HEK293 (cell line): Measurements from ENCODE around the gene ZNF705A.

Experiments used
- CTCF ChIA-PET: fragments of 350-600 bp; formaldehyde crosslinking; extraction: SDS; loops from one replicate; lab custom pipeline; 2021; ENCODE audit warnings: antibody characterized with exemption; lab: Yijun Ruan, JAX
- POLR2A ChIA-PET: fragments of 300-600 bp; formaldehyde crosslinking; extraction: SDS; loops from one replicate; lab custom pipeline; 2020; ENCODE audit warnings: antibody characterized with exemption, inconsistent platforms; lab: Yijun Ruan, JAX
- H3K27ac ChIP-seq: fragments of 200-500 bp; sonication (Bioruptor generic); 2 replicates; pipeline ENCODE4 v1.5.1; 2014; ENCODE audit warnings: low read depth, low read length, control low read depth, inconsistent platforms; ENCODE audit errors: extremely low read depth
- H3K36me3 ChIP-seq, 2 experiments: fragments of 200-500 bp in 1 of 2; sonication (Bioruptor generic) in 1 of 2; 1 replicate in 1 of 2; 2 replicates in 1 of 2; pipeline ENCODE4 v1.5.1; 2014 to 2017; ENCODE audit warnings: inconsistent platforms in 2 of 2, low read length in 2 of 2; ENCODE audit not compliant: control insufficient read depth in 2 of 2, insufficient read depth in 1 of 2
- H3K4me1 ChIP-seq: fragments of 200-500 bp; sonication (Bioruptor generic); 2 replicates; pipeline ENCODE4 v1.5.1; 2014; ENCODE audit warnings: mild to moderate bottlenecking, low read length, inconsistent platforms; ENCODE audit not compliant: control insufficient read depth, insufficient read depth
- H3K4me3 ChIP-seq: 2 replicates; pipeline ENCODE4 v1.5.1; 2011; ENCODE audit warnings: low read depth, mild to moderate bottlenecking, control low read depth, low read length, moderate library complexity
- H3K9me3 ChIP-seq: fragments of 200-500 bp; sonication (Bioruptor generic); 2 replicates; pipeline ENCODE4 v1.5.1; 2014; ENCODE audit warnings: low read depth, low read length, inconsistent platforms; ENCODE audit not compliant: control insufficient read depth, insufficient read depth
- IKZF3 ChIP-seq: fragments of 450-650 bp; IDR thresholded peaks from 2 replicates; pipeline ENCODE4 v1.5.0; 2018; ENCODE audit warnings: missing biosample characterization, mild to moderate bottlenecking, missing genetic modification characterization, moderate library complexity
- OVOL3 ChIP-seq: fragments of 450-650 bp; formaldehyde crosslinking; IDR thresholded peaks from 2 replicates; pipeline ENCODE4 v1.5.1; 2016; ENCODE audit warnings: missing biosample characterization, missing genetic modification characterization
- SCRT1 ChIP-seq: fragments of 450-650 bp; formaldehyde crosslinking; IDR thresholded peaks from 2 replicates; pipeline ENCODE4 v1.5.1; 2016; ENCODE audit warnings: missing biosample characterization, missing genetic modification characterization, borderline replicate concordance
- SCRT2 ChIP-seq: fragments of 450-650 bp; formaldehyde crosslinking; IDR thresholded peaks from 2 replicates; pipeline ENCODE4 v1.5.1; 2016; ENCODE audit warnings: missing biosample characterization, missing genetic modification characterization
- ZBTB17 ChIP-seq: fragments of 450-650 bp; formaldehyde crosslinking; IDR thresholded peaks from 2 replicates; pipeline ENCODE4 v1.5.1; 2016; ENCODE audit warnings: missing biosample characterization, missing genetic modification characterization
- ZBTB20 ChIP-seq: fragments of 450-650 bp; formaldehyde crosslinking; IDR thresholded peaks from 2 replicates; pipeline ENCODE4 v1.5.1; 2016; ENCODE audit warnings: missing biosample characterization, missing genetic modification characterization
- ZBTB21 ChIP-seq: fragments of 450-650 bp; formaldehyde crosslinking; IDR thresholded peaks from 2 replicates; pipeline ENCODE4 v1.5.1; 2017; ENCODE audit warnings: missing biosample characterization, missing genetic modification characterization
- ZBTB48 ChIP-seq: fragments of 450-650 bp; formaldehyde crosslinking; IDR thresholded peaks from 2 replicates; pipeline ENCODE4 v1.5.1; 2016; ENCODE audit warnings: missing biosample characterization, missing genetic modification characterization
- ZBTB7A ChIP-seq: fragments of 450-650 bp; formaldehyde crosslinking; IDR thresholded peaks from 2 replicates; pipeline ENCODE4 v1.5.1; 2016; ENCODE audit warnings: low read depth, missing biosample characterization, missing genetic modification characterization
- ZNF169 ChIP-seq: fragments of 450-650 bp; formaldehyde crosslinking; IDR thresholded peaks from 2 replicates; pipeline ENCODE4 v1.5.1; 2016; ENCODE audit warnings: missing biosample characterization, missing genetic modification characterization
- ZNF184 ChIP-seq: fragments of 450-650 bp; IDR thresholded peaks from 2 replicates; pipeline ENCODE4 v1.5.1; 2018; ENCODE audit warnings: missing biosample characterization, mild to moderate bottlenecking, missing genetic modification characterization
- ZNF274 ChIP-seq, 2 experiments: fragments of 200-500 bp in 1 of 2; fragments of 450-650 bp in 1 of 2; sonication (Bioruptor generic) in 1 of 2; formaldehyde crosslinking in 1 of 2; IDR thresholded peaks; 2 replicates each; pipeline versions ENCODE4 v1.5.1 to v1.6.1; 2014 to 2016; ENCODE audit warnings: borderline replicate concordance in 1 of 2, inconsistent platforms in 1 of 2, low read length in 1 of 2, missing biosample characterization in 1 of 2, missing genetic modification characterization in 1 of 2
- ZNF302 ChIP-seq: fragments of 450-650 bp; formaldehyde crosslinking; IDR thresholded peaks from 2 replicates; pipeline ENCODE4 v1.5.1; 2016; ENCODE audit warnings: missing biosample characterization, missing genetic modification characterization, low read depth
- ZNF423 ChIP-seq: fragments of 450-650 bp; formaldehyde crosslinking; IDR thresholded peaks from 2 replicates; pipeline ENCODE4 v1.5.1; 2016; ENCODE audit warnings: missing biosample characterization, missing genetic modification characterization
- ZNF48 ChIP-seq: fragments of 450-650 bp; formaldehyde crosslinking; IDR thresholded peaks from 2 replicates; pipeline ENCODE4 v1.5.1; 2016; ENCODE audit warnings: missing biosample characterization, missing genetic modification characterization
- ZNF501 ChIP-seq: fragments of 450-650 bp; formaldehyde crosslinking; IDR thresholded peaks from 2 replicates; pipeline ENCODE4 v1.5.1; 2016; ENCODE audit warnings: missing biosample characterization, missing genetic modification characterization
- ZNF555 ChIP-seq: fragments of 450-650 bp; formaldehyde crosslinking; conservative IDR thresholded peaks from 2 replicates; pipeline ENCODE4 v1.5.1; 2017; ENCODE audit warnings: missing biosample characterization, mild to moderate bottlenecking, missing genetic modification characterization, inconsistent platforms
- ZNF571 ChIP-seq: fragments of 450-650 bp; formaldehyde crosslinking; IDR thresholded peaks from 2 replicates; pipeline ENCODE4 v1.5.0; 2017; ENCODE audit warnings: missing biosample characterization, missing genetic modification characterization
- ZNF596 ChIP-seq: fragments of 450-650 bp; IDR thresholded peaks from 2 replicates; pipeline ENCODE4 v1.5.0; 2018; ENCODE audit warnings: missing biosample characterization, mild to moderate bottlenecking, missing genetic modification characterization, moderate library complexity
- ZNF626 ChIP-seq: fragments of 450-650 bp; sonication (Bioruptor Pico); formaldehyde crosslinking; IDR thresholded peaks from 2 replicates; pipeline ENCODE4 v1.5.1; 2018; ENCODE audit warnings: missing biosample characterization, missing genetic modification characterization, inconsistent platforms
- ZSCAN16 ChIP-seq: fragments of 450-650 bp; formaldehyde crosslinking; IDR thresholded peaks from 2 replicates; pipeline ENCODE4 v1.5.1; 2016; ENCODE audit warnings: missing biosample characterization, missing genetic modification characterization
- TF ChIP-seq, protein P1 (sequence below): fragments of 450-650 bp; formaldehyde crosslinking; IDR thresholded peaks from 2 replicates; pipeline ENCODE4 v1.5.1; 2016; ENCODE audit warnings: missing biosample characterization, missing genetic modification characterization
- TF ChIP-seq, protein P2 (sequence below): fragments of 450-650 bp; formaldehyde crosslinking; IDR thresholded peaks from 2 replicates; pipeline ENCODE4 v1.5.1; 2017; ENCODE audit warnings: missing biosample characterization, mild to moderate bottlenecking, missing genetic modification characterization, moderate library complexity
- TF ChIP-seq, protein P3 (sequence below): fragments of 450-650 bp; formaldehyde crosslinking; IDR thresholded peaks from 2 replicates; pipeline ENCODE4 v1.5.1; 2016; ENCODE audit warnings: missing biosample characterization, missing genetic modification characterization
- TF ChIP-seq, protein P4 (sequence below): fragments of 450-650 bp; IDR thresholded peaks from 2 replicates; pipeline ENCODE4 v1.5.1; 2018; ENCODE audit warnings: missing biosample characterization, missing genetic modification characterization

The ZNF705A gene

DNA sequence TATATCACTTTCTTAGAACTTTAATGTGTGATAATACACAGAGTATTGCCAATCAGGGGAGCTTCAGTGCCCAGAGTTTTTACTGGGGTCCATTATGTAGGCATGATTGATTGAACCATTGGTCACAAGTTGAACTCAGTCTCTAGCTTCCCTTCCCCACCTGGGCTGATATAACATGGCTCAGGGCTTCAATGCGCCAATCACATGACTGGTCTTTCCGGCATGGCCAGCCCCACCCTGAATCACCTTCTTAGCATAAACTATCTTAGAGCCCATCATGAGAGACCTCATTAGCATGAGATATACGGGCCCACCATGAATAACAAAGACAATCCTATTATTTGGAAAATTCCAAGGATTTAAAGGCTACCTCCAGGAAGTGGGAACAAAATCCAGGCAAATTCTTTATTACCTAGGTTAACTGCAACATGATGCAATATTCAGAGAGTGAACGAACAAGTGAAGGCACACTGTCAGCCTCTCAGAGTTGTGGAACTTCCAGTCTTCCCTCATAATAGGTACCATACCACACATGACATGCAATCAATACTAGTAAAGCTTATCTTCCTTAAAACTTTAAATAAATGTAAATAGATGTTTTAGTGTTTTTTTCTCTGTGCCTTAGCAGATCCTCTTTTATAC is 36.6 kb upstream of the ZNF705A start (continued):
- TF ChIP-seq ZNF48 (tag by site-specific recombination), result no peak
- no peak for TF ChIP-seq ZNF626 (tag by site-specific recombination)

DNA sequence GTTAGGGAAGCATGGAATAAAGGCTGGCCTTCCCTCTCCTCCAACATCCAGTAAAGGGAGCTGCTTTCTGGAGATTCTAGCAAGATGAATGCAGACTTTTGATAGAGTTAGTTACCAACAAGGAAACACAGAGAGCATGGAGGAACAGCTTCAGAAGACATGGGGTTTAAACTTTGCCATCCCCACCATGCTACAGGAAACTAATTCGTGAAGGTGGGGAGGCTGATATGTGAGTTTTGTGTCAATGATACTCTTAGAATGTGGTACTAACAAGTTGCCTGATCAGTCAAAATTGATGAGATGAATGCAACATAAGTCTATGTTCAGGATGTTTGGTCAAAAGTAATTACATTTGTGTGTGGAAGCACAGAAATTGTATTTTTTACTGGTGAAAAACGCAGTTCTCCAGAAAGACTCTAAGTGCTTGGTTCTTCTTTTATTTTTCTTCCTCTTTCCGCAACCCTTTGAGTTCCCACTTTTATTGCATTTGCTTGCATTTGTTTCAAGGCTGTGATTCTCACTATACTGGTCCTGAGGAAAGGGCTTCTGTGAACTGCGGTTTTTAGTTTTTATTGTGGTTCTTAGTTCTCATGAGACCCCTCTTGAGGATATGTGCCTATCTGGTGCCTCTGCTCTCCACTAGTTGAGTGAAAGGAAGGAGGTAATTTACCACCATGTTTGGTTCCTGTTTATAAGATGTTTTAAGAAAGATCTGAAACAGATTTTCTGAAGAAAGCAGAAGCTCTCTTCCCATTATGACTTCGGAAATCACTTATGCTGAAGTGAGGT is 33.5 kb upstream of the ZNF705A start, which contains the start of gene CLEC4A:
TSS of gene CLEC4A (plus strand) at position 494 of the 789 bp plus-strand sequence. CDS start at position 756, 262 bp downstream.
- ChIA-PET POLR2A (no interaction called here), CTCF (interaction anchor here (0.6 to 1.6 kb wide), 4 partner anchors 8 to 108 kb away, joined by 3 to 4 read pairs (median 3); no protein-coding TSS in a partner anchor)
- TF ChIP-seq SCRT1, result no peak
- no peak for TF ChIP-seq ZSCAN16 (tag by site-specific recombination)
- no peak for TF ChIP-seq ZBTB20
- no peak for TF ChIP-seq ZNF274 (IDR thresholded peaks at IDR 0.05; ENCODE audit: low read length)
- no peak for TF ChIP-seq ZNF274 (tag by site-specific recombination; IDR thresholded peaks at IDR 0.05; ENCODE audit: borderline replicate concordance)
- TF ChIP-seq ZNF302, result no peak
- TF ChIP-seq, protein P1, sequence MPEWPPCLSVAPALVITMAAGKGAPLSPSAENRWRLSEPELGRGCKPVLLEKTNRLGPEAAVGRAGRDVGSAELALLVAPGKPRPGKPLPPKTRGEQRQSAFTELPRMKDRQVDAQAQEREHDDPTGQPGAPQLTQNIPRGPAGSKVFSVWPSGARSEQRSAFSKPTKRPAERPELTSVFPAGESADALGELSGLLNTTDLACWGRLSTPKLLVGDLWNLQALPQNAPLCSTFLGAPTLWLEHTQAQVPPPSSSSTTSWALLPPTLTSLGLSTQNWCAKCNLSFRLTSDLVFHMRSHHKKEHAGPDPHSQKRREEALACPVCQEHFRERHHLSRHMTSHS, result no peak
- no peak for TF ChIP-seq IKZF3 (tag by site-specific recombination)
- TF ChIP-seq, protein P2, sequence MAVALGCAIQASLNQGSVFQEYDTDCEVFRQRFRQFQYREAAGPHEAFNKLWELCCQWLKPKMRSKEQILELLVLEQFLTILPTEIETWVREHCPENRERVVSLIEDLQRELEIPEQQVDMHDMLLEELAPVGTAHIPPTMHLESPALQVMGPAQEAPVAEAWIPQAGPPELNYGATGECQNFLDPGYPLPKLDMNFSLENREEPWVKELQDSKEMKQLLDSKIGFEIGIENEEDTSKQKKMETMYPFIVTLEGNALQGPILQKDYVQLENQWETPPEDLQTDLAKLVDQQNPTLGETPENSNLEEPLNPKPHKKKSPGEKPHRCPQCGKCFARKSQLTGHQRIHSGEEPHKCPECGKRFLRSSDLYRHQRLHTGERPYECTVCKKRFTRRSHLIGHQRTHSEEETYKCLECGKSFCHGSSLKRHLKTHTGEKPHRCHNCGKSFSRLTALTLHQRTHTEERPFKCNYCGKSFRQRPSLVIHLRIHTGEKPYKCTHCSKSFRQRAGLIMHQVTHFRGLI (tag by site-specific recombination), result no peak
- TF ChIP-seq ZNF184 (tag by site-specific recombination), result no peak
- no peak within 1 kb of the TSS for H3K4me3 ChIP-seq
- H3K27ac ChIP-seq, result no peak within 1 kb of the TSS
- H3K9me3 ChIP-seq, result no peaks in the 10 kb centered on the region
- no peaks in the 10 kb centered on the region; a peak in 1 of 3 replicates for H3K36me3 ChIP-seq
- no peaks in the 10 kb centered on the region for H3K4me1 ChIP-seq

DNA sequence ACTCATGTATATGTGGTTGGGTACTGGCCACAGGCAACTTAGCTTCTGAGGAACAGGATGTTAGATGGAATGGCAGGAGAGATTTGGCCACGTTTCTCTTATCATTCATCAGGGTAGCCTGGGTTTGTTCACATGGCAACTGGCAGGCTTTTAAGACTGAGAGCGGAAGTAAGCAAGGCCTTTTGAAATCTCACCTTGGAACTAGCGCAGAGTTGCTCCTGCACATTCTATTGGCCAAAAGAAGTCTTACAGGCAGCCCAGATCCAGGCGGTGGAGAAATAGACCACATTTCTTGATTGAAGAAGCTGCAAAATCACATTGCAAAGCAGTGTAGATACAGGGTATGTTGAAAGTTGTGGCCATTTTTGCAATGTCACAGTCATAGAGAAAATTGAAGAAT is 29.7 kb upstream of the ZNF705A start:
- ChIA-PET POLR2A (no interaction called here), CTCF (no interaction called here)
- Histone ChIP-seq H3K9me3 (no peaks in the 10 kb centered on the region), H3K36me3 (no peaks in the 10 kb centered on the region; a peak in 1 of 3 replicates), H3K4me3 (no peak overlapping the region), H3K27ac (no peak overlapping the region), H3K4me1 (no peaks in the 10 kb centered on the region)
- TF ChIP-seq ZNF501 (tag by site-specific recombination) (no peak), ZNF555 (tag by site-specific recombination) (no peak), SCRT1 (no peak), ZNF571 (tag by site-specific recombination) (no peak), ZNF423 (no peak), ZNF596 (no peak), ZBTB21 (tag by site-specific recombination) (no peak), ZBTB7A (tag by site-specific recombination) (no peak), ZNF169 (tag by site-specific recombination) (no peak), ZBTB17 (tag by site-specific recombination) (no peak), ZBTB48 (tag by site-specific recombination) (no peak), SCRT2 (tag by site-specific recombination) (no peak), OVOL3 (tag by site-specific recombination) (no peak)
- TF ChIP-seq, protein P3, sequence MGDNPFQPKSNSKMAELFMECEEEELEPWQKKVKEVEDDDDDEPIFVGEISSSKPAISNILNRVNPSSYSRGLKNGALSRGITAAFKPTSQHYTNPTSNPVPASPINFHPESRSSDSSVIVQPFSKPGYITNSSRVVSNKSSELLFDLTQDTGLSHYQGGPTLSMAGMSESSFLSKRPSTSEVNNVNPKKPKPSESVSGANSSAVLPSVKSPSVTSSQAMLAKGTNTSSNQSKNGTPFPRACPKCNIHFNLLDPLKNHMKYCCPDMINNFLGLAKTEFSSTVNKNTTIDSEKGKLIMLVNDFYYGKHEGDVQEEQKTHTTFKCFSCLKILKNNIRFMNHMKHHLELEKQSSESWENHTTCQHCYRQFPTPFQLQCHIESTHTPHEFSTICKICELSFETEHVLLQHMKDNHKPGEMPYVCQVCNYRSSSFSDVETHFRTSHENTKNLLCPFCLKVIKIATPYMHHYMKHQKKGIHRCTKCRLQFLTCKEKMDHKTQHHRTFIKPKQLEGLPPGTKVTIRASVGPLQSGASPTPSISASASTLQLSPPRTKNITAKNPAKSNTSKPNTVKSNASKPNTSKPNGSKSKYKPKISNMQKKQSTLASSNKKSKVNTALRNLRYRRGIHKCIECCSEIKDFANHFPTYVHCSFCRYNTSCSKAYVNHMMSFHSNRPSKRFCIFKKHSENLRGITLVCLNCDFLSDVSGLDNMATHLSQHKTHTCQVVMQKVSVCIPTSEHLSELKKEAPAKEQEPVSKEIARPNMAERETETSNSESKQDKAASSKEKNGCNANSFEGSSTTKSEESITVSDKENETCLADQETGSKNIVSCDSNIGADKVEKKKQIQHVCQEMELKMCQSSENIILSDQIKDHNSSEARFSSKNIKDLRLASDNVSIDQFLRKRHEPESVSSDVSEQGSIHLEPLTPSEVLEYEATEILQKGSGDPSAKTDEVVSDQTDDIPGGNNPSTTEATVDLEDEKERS (tag by site-specific recombination), result no peak
- TF ChIP-seq, protein P4, sequence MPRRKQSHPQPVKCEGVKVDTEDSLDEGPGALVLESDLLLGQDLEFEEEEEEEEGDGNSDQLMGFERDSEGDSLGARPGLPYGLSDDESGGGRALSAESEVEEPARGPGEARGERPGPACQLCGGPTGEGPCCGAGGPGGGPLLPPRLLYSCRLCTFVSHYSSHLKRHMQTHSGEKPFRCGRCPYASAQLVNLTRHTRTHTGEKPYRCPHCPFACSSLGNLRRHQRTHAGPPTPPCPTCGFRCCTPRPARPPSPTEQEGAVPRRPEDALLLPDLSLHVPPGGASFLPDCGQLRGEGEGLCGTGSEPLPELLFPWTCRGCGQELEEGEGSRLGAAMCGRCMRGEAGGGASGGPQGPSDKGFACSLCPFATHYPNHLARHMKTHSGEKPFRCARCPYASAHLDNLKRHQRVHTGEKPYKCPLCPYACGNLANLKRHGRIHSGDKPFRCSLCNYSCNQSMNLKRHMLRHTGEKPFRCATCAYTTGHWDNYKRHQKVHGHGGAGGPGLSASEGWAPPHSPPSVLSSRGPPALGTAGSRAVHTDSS (tag by site-specific recombination), result no peak
